ENCODE data around the gene NR1H4.
"Not testable (repeated sequence)": the region's sequence is repeated elsewhere in the genome, so short reads cannot be mapped to it uniquely, and the experiment has no call there.

Gene NR1H4

GRCh38 chr12:100472325-100472724 lies 1.3 kb upstream of the NR1H4 start:
- DNase-seq (ENCODE audit: low read depth in 2 of 2) = no peak

GRCh38 chr12:100473050-100473715 lies 483 bp upstream of the NR1H4 start:
- DNase-seq (ENCODE audit: low read depth in 2 of 2) = no peak

- DNase-seq (ENCODE audit: low read depth in 2 of 2) = no peak
These were observed 951 bp downstream of the NR1H4 start for GRCh38 chr12:100474617-100475016.

GRCh38 chr12:100476013-100476751 lies 2.5 kb downstream of the NR1H4 start:
- DNase-seq (ENCODE audit: low read depth in 2 of 2) = no peak

- no peak for DNase-seq (ENCODE audit: low read depth in 2 of 2)
These were observed 7.4 kb downstream of the NR1H4 start for GRCh38 chr12:100481021-100481420.

GRCh38 chr12:100484183-100484886 lies 10.7 kb downstream of the NR1H4 start:
- DNase-seq (ENCODE audit: low read depth in 2 of 2) = no peak

- no peak for DNase-seq (ENCODE audit: low read depth in 2 of 2)
These were observed 11.3 kb downstream of the NR1H4 start for GRCh38 chr12:100484891-100485471.

- DNase-seq (ENCODE audit: low read depth in 2 of 2) = no peak
These were observed 12.3 kb downstream of the NR1H4 start for GRCh38 chr12:100485983-100486382.

GRCh38 chr12:100489251-100489820 lies 15.7 kb downstream of the NR1H4 start:
- no peak for DNase-seq (ENCODE audit: low read depth in 2 of 2)

- DNase-seq (ENCODE audit: low read depth in 2 of 2) = no peak
These were observed 16.4 kb downstream of the NR1H4 start for GRCh38 chr12:100490056-100490455.

GRCh38 chr12:100491104-100491503 lies 17.4 kb downstream of the NR1H4 start:
- DNase-seq (ENCODE audit: low read depth in 2 of 2) = no peak

GRCh38 chr12:100493396-100494012 lies 19.8 kb downstream of the NR1H4 start:
- DNase-seq (ENCODE audit: low read depth in 2 of 2) = no peak

- no peak for DNase-seq (ENCODE audit: low read depth in 2 of 2)
These were observed 20.4 kb downstream of the NR1H4 start for GRCh38 chr12:100494026-100494425.

GRCh38 chr12:100494538-100494937 lies 20.9 kb downstream of the NR1H4 start:
- DNase-seq (ENCODE audit: low read depth in 2 of 2) = no peak

- no peak for DNase-seq (ENCODE audit: low read depth in 2 of 2)
These were observed 23.6 kb downstream of the NR1H4 start for GRCh38 chr12:100497105-100497795.

- DNase-seq (ENCODE audit: low read depth in 2 of 2) = no peak
These were observed 24.5 kb downstream of the NR1H4 start for GRCh38 chr12:100498141-100498540.

- DNase-seq (ENCODE audit: low read depth in 2 of 2) = no peak
These were observed 25.8 kb downstream of the NR1H4 start for GRCh38 chr12:100499416-100499815.

- not testable (repeated sequence) for DNase-seq (ENCODE audit: low read depth in 2 of 2)
These were observed 29.1 kb downstream of the NR1H4 start for GRCh38 chr12:100502718-100503117.

GRCh38 chr12:100503228-100503628 lies 29.6 kb downstream of the NR1H4 start:
- DNase-seq (ENCODE audit: low read depth in 2 of 2) = no peak

- no peak for DNase-seq (ENCODE audit: low read depth in 2 of 2)
These were observed 31.1 kb downstream of the NR1H4 start for GRCh38 chr12:100504804-100505203.

GRCh38 chr12:100508751-100509150 lies 35.1 kb downstream of the NR1H4 start:
- DNase-seq (ENCODE audit: low read depth in 2 of 2) = no peak
